HCT116 (cell line): ENCODE measurements around the gene ARFGAP3.

Experiments
- CEBPB ChIP-seq: IDR thresholded peaks from 2 replicates; pipeline ENCODE4 v1.6.1; 2012; ENCODE audit warnings: low read depth
- YY1 ChIP-seq: IDR thresholded peaks from 2 replicates; pipeline ENCODE4 v1.6.1; 2011; ENCODE audit warnings: low read length, low read depth, moderate library complexity, mild to moderate bottlenecking; ENCODE audit not compliant: insufficient replicate concordance; ENCODE audit errors: extremely low read depth
- TF ChIP-seq, protein P1 (sequence below), 3 experiments: fragments of 200-600 bp in 1 of 3; sonication (generic) in 1 of 3; IDR thresholded peaks in 2 of 3; conservative IDR thresholded peaks in 1 of 3; 2 replicates each; pipeline ENCODE4 v1.5.1; 2012 to 2017; ENCODE audit warnings: low read depth in 2 of 3, low read length in 2 of 3, antibody characterized with exemption in 1 of 3, borderline replicate concordance in 1 of 3, control low read depth in 1 of 3, mild to moderate bottlenecking in 1 of 3, mixed read lengths in 1 of 3, mixed run types in 1 of 3, moderate library complexity in 1 of 3; ENCODE audit not compliant: insufficient read depth in 1 of 3

GRCh38 chr22:42831712-42832111 is 25.4 kb downstream of the ARFGAP3 start:
- TF ChIP-seq CEBPB (no peak), YY1 (no peak)
- TF ChIP-seq, protein P1, sequence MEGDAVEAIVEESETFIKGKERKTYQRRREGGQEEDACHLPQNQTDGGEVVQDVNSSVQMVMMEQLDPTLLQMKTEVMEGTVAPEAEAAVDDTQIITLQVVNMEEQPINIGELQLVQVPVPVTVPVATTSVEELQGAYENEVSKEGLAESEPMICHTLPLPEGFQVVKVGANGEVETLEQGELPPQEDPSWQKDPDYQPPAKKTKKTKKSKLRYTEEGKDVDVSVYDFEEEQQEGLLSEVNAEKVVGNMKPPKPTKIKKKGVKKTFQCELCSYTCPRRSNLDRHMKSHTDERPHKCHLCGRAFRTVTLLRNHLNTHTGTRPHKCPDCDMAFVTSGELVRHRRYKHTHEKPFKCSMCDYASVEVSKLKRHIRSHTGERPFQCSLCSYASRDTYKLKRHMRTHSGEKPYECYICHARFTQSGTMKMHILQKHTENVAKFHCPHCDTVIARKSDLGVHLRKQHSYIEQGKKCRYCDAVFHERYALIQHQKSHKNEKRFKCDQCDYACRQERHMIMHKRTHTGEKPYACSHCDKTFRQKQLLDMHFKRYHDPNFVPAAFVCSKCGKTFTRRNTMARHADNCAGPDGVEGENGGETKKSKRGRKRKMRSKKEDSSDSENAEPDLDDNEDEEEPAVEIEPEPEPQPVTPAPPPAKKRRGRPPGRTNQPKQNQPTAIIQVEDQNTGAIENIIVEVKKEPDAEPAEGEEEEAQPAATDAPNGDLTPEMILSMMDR (IDR thresholded peaks at IDR 0.05 in 2 of 3, conservative IDR thresholded peaks at IDR 0.05 in 1 of 3; ENCODE audit: borderline replicate concordance in 1 of 3, insufficient read depth in 1 of 3, low read depth in 2 of 3, low read length in 2 of 3), result no peak
